GM06990 (cell line): Measurements from ENCODE around the gene PATJ.

Experiments used
- DNase-seq: peaks from one replicate; pipeline ENCODE4 v3.0.0-alpha.2; 2011; ENCODE audit not compliant: insufficient read length; ENCODE audit errors: extremely low read depth
- H3K27me3 ChIP-seq: replicated peaks from 2 replicates; pipeline ENCODE4 v1.6.0; 2011; ENCODE audit warnings: low read length; ENCODE audit not compliant: control insufficient read depth, insufficient read depth
- H3K36me3 ChIP-seq: 2 replicates; pipeline ENCODE4 v1.5.1; 2011; ENCODE audit warnings: low read length; ENCODE audit not compliant: control insufficient read depth, insufficient read depth
- H3K4me3 ChIP-seq: replicated peaks from 2 replicates; pipeline ENCODE4 v1.5.1; 2011; ENCODE audit warnings: low read depth, mild to moderate bottlenecking, control low read depth, low read length
- TF ChIP-seq, protein P1 (sequence below): IDR thresholded peaks from 2 replicates; pipeline ENCODE4 v1.5.1; 2011; ENCODE audit warnings: low read length, control low read depth, mild to moderate bottlenecking, inconsistent platforms; ENCODE audit not compliant: insufficient read depth, poor library complexity, severe bottlenecking

PATJ gene

GRCh38 chr1:62227496-62227895 is 485.2 kb downstream of the PATJ start:
- Histone ChIP-seq H3K27me3 (no peaks in the 10 kb centered on the region), H3K4me3 (no peak overlapping the region), H3K36me3 (no peaks in the 10 kb centered on the region)
- TF ChIP-seq, protein P1, sequence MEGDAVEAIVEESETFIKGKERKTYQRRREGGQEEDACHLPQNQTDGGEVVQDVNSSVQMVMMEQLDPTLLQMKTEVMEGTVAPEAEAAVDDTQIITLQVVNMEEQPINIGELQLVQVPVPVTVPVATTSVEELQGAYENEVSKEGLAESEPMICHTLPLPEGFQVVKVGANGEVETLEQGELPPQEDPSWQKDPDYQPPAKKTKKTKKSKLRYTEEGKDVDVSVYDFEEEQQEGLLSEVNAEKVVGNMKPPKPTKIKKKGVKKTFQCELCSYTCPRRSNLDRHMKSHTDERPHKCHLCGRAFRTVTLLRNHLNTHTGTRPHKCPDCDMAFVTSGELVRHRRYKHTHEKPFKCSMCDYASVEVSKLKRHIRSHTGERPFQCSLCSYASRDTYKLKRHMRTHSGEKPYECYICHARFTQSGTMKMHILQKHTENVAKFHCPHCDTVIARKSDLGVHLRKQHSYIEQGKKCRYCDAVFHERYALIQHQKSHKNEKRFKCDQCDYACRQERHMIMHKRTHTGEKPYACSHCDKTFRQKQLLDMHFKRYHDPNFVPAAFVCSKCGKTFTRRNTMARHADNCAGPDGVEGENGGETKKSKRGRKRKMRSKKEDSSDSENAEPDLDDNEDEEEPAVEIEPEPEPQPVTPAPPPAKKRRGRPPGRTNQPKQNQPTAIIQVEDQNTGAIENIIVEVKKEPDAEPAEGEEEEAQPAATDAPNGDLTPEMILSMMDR = no peak
- DNase-seq = no peak
